GM18861 (cell line): ENCODE data around the gene ROBO2.

ENCODE experiments used
- ATAC-seq: cut with Tn5 transposase; IDR thresholded peaks from one replicate; pipeline ENCODE4 v1.9.1; 2021; ENCODE audit not compliant: unreplicated experiment

The ROBO2 gene

DNA sequence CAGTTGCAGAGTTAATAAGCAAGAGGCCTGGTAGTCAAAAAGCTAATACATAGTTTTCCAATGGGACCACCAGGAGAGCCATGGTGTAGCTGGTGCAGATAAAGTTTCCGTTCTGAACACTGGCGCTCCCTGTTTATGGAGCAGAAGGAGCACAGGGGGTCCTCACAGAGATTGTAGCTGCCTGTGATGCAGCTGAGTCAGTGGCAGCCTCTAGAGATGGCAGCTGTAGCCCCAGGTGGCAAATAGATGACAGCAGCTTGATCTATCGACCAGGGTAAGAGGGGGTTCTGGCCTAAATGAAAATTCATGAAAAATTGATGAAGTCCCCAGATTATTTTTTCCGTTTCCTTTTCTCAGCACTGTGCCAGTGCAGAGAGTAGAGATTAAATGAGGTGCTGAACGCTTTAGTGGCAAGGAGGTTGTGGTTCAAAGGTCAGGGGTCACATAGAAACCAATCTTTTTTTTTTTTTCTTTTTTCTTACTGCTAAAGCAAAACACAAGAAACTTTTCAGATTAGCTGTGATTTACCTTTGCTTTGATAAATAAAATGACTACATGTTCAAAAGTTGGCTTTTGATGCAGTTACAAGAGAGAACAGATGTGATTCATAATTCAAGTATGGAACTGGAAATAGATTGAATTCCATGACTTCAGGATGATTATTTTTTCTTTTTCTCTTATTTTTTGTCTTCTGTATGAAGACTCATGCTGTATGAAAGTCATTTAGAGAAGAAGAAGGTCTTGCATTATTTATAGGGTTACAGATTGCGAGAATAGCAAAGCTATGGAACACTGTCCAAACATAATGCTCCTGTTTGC lies 63.3 kb downstream of the ROBO2 start:
- no peak for ATAC-seq

DNA sequence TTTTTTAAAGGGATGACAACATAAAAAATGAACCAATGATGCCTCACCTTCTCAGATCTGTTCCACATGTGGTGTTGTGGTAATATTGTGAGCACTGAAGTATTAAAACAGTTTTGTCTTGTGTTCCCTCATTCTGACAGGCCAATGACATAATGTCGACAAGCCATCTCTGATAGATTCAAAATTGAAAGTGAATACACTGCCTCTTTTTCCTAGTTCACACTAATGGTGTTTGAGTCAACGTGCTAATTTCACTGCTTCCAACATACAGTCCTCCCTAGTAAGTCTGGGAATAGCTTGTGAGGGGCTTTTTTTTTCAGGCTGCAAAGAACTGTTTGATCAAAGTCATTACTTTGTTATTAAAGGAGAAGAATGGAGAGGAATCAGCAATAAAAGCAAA lies 82.8 kb downstream of the ROBO2 start:
- no peak for ATAC-seq

DNA sequence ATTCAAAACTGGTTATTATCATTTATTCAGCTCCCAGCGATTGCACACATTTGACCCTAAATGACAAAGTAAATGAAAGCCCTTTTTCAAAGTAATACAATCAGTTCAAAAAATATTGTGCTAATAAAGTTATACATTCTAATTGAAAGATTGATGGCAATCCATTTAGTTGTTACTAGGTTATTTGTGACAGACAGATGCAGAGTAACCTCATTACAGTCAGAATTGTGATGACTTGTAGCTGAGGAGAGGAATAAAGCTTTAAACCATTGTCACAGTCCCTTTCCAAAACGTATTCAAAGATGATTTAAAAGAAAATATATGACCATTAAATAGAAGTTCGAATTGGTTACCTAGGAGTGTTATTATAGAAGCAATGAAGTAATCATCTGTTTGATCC lies 86.1 kb downstream of the ROBO2 start:
- ATAC-seq, result no peak

DNA sequence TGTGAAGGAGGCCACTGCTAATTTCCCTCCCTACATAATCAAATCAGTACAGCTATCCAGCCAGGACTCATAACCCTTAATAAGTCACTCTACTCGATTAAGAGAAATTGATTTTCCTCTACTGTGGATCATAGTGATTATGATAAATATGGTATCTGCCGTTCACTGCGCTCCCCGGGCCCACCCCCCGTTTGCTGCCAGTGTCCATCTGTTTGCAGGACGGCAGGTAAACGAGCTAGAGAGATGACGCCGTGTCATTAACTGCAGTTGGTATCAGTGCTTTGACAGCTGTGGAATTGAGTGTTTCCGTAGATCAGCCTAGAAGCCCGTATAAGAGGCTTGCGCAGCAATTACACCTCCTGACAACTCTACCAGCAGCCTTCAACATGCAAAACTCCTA lies 94.9 kb downstream of the ROBO2 start:
- ATAC-seq, result no peak

DNA sequence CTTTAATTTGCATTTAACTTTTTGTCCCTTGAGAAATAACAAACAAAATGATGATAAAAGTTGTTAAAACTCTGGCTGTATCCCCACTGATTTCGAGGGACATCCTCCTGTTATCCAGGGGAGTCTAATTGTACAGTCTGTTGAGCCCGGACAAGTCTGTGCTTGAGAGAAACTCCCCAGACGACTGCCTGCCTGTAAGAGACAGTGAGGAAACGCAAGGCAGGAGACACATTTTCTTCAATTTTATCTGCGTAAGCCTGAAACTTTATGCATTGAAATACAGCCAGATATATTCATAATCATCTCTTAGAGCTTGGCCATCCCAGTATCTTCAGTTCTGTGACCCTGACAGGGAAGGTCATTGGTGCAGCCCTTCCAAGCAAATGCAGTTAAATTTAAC lies 97.7 kb downstream of the ROBO2 start:
- ATAC-seq, result no peak

DNA sequence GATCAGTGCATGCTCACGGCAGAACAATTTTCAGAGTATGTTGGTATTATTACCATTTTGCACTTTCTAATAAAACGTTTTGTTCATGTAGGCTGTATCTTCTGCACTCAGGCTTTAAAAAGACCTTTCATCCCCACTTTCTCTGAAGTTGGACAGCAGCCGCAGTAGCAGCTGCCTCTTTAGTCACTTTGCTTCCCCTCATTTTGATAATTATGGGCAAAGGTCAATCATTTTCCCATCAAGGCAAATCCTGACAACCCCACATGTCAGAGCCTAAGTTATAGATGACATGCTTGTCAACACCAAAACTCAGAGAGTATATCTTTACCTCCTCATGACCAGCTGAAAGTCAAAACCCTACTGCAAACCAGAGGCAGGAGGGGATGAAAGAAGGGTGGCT lies 99.7 kb downstream of the ROBO2 start:
- no peak for ATAC-seq

DNA sequence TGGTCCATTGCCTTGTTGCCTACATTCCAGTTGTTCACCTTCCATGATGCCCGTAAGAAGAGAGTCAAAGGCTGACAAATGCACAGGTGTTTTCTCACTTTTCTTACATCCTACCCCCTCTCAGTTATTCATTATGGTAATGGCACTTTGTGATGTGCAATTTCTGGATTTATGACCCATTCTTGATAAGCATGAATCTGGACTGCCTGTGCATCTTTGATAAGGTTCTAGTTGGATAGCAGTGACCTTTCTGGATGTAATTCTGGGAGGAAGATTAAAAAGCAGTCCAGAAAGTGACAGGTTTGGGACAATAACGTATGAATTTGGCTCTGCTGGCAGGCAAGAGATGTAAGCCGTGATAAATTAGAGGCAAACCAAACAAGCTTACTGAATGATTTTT lies 101.5 kb downstream of the ROBO2 start:
- ATAC-seq, result no peak

DNA sequence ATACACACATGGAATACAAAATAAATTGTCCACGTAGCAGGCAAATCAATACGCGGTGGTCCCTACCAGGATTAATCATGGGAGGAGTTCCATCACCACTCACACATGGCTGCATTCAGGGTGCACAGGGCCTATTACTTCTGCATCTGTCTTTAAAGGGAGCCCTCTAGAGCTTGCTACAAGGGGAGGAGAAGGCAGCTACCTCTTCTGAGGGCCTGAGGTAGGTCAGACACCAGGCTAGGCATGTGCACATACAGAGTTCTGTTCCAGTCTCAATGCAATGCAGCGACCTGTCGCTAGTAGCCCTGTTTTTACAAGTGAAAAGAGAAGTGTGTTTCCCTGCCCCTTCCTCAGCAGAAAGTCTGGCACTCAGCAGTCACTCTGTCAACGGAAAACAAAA lies 102.7 kb downstream of the ROBO2 start:
- no peak for ATAC-seq

DNA sequence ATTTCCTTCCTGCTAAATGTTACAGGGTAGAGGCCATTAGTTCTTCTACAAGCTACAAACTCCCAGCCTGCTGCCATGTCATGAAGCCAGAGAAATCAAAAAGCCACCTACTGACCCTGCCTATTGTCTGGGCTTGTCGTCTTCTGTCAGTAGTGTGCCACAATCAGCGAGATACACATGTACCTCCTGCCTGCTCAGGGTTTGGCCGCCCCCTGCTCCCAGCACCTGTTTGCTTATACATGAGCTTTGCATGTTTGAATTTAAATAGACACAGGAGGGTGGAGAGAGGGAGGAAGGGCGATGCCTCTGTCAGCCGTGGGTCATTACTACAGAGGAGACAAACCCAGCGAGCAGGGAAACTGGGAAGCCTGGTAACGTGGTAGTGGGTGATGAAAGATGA lies 106.1 kb downstream of the ROBO2 start:
- ATAC-seq, result no peak

DNA sequence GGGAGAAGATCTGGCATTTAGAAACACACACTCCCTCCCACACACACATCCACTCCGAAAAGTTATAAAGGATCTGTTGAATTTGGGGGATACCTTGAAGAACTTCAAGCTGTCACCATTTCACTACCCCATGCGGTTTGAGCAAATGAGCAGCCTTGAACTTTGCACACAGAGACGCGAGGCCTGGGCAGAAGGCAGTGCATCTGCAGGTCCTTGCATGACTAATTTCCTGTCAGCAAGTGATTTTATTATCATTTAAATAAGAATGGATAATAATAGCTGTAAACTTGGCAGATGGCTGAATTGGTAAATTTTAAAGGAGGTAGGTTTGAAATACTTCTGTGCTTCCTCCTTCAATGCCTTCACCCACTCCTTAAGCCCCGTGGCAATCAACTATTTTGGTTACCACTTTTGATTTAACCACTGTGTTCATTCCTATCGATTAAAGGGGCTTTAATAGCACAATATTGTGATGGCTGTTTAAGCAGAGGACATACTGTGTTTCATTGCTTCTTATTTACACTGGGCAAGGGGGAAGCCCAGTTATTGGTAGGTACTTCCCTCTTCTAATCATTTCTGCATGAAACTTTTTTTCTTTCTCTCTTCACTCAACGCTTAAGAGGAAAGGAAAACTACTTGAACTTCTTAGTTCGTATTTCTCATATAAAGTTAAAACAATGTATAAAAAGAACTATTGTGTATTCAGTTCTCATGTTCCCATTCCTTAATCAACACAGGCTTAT lies 108.1 kb downstream of the ROBO2 start:
- no peak for ATAC-seq

DNA sequence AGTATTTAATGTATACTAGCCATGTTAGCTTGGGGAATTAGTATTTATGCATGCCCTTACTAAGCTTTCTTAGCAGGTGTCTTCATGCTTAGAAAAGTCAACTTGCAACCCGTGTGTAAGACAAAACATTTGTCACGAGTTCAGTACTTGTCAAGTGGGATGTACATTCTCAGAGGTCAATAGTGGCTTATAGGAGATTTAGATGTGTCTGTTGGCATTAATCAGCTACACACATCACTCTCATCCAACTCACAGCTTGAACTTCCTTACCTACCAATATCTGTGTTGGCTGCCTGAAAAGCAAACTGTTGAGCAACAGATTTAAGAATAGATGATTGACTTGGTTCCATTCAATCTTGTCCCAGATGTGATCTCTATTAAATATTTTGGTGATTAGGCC lies 109.5 kb downstream of the ROBO2 start:
- ATAC-seq, result no peak

DNA sequence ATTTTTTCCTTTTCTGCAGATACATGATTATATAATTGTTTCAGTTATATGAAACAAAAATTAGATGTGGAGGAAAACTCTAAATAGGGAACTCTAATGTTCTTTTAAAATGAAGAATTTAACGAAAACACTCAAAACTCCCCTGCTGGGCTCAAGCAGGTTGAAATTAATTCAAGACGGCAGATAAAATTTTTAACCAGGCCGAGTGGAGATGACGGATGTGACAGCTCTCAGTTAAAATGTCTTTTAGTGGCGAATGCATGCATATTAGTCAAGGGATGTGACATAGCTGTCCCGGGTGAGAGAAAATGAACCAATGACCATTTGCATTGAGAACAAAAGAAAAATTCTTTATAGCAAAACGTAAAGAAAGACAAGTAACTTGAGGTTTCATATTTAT lies 110.1 kb downstream of the ROBO2 start:
- no peak for ATAC-seq

DNA sequence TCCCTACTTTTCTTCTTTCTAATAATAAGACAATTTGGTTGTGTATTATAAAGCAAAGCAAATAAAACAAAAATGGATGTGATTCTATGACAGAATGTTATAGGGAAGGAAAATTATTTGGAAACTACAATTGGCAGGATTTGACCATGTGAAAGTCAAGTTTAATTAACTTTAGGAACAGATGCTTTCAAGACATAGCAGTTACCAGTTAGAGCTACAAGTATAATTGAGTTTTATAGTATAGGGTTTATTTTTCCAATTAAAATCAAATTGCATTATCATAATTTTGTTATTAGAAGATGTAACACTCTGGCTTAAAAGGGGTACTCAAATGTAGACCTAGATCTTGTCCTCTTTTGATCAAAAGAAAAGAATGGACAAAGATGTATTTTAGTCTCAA lies 110.9 kb downstream of the ROBO2 start:
- ATAC-seq, result no peak

DNA sequence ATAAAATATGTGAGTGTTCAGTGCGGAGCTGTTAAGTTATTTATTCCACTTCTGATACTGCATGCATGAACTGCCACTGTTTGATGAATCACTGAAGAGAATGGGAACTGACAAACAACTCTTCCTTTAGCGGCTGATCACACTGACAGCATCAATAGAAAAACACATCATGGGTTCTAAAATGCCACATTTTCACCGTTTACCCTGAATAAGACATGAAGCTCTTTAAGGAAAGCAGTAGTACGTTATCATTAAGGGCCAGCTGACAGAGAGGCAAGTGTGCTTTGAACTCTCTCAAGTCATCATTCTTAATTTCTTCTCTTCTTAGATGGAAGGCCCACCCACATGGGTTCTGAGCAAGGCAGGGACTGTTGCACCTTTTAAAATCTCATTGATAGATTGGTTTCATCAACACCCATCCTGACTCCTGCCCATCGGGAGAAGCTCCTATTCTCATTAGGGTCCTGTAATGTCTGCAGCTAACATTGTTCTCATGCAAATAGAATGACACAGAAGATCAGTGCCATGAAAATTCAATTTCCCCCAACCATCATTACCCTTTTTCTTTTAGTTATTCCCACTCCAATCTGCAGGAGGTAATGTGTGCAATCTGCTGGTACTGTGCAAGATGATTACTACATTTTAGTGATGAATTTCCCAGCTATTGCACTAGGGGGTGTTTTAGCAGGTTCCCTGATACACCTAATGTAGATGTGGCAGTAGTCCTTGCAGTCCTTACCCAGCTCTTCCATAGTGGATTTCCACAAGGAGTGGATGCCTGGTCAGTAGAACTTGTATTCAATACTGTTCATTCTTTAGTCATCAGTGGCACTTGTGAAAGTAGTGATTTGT lies 119.1 kb downstream of the ROBO2 start:
- ATAC-seq, result no peak

DNA sequence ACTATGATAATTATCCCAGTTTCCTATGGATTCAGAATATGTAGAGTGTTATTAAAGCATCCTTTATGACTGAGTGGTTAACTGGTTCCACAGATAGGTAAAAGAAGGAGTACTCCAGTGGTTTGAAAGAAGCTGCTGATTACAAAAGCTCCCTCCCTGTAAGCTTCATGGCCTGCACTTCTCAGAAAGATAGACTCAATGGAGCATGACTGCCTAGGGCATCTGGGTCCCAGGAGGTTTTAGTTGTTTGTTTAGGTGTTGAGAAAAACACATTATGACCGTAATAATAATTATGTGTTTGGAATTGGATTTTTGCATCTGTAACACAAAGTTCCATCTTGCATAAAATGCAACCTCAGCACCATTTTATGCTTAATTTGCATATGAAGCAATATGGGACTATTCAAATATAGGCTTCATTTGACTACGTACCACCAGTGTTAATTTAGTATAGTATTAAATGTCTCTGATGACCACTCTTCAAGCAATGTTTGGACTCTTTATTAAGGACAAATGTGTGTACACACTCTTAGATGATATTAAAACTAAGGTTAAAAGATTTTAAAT lies 121.1 kb downstream of the ROBO2 start:
- ATAC-seq, result no peak

DNA sequence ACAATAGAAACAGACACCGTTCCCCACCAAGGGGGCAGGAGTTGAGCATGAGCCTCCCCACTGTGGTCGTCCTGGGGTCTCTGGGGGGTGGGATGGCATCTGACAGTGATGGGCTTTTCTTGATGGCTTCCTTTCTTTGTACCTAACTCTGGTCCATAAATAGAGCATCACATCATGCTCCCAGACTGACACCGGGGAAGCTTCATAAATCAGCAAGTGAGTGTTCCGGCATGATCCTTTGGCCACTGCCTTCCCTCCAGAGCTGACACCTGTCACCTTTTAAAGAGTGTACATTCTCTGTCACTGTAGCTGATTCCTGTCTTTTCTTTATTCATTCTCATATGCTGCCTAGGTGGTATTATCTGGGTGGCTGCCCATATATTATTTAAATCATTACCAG lies 129.9 kb downstream of the ROBO2 start:
- ATAC-seq, result no peak

DNA sequence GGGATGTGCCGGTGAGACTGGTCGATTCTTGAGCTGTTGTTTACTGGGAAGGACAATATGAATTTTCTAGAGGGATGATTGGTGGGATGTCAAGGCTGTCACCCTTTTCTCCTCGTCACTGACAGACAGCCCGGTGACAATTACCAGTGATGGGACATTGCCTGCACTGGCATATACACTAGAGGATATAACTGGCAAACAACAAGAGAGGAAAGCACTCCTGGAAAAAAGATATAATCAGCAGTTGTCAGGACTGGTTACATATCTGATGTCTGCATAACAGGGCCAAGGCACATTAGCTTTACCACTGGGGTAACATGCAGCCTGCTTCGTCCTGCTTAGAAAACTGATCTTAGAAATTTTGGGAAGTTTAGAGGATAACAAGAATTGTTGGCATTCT lies 131.1 kb downstream of the ROBO2 start:
- ATAC-seq, result no peak

DNA sequence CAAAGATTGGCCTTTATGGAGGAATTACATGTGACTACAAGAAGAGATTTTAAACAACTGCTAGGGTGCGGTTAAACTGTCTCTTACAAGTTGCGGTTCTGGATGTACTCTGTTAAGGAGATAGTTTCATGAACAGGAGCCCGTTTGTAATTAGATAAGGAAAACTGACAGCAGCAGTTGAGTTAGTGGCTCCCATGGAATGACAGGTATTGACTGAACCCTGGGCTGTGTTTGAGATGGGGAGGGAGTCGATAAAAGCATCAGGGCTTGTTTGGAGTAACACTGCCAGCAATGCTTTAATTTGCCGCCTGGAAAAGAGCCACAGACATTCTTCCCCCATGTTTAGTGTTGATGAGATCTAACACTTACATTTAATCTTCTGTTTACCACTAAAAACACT lies 139.9 kb downstream of the ROBO2 start:
- no peak for ATAC-seq

DNA sequence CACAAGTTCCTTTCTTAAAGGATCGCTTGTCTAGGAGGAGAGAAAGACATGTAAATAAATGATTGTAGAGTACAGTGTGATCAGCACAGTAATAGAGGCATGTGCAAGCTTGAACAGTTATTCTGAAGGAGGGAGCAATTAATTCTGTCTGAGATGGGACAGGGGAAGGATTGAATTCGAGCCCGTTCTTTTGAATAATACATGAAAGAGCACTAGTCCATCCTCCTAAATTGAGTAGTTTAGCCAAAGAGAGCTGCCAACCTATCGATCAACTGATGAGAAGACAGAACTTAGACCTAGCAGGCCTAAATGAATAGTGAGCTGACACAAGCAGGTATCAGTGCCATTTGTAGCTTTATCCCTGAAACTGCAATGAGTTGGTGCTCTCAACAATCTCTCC lies 142.4 kb downstream of the ROBO2 start:
- ATAC-seq, result no peak

DNA sequence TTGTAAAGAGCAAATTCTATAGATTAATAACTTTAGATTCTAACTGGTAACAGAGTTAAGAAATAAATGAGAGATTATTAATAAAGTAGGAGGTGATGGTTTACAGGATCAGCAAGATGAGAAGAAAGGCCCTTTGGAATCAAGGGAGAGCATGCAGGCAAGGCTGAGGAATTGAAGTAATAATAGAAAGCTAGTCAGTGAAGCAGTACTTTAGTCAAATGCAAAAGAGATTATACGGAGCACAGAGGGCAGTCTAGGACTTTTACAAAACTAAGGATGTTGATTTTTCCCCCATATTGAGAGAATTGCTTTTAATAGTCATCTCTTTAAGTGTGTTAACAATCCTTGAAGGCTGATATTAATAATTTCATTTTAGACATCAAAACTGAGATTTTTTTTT lies 146.4 kb downstream of the ROBO2 start:
- no peak for ATAC-seq

DNA sequence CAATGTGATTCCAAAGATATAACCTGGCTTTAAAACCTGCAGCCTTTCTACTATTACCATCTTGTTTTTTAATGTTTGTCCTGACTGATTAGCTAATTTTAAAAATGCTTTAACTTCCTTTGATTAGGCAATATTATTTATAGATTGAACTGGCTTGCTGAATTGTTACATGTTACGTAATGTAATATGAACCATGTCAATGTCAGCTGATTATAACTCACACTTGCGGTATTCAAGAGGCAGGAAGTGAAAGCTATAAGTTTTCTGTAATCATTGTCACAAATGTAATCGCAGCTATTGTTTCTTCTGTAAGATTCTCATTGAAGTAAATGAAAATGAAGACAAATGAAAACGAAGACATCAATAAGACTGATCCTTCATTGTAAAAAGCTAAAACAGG lies 146.8 kb downstream of the ROBO2 start:
- no peak for ATAC-seq
